HFF-Myc (cell line): Measurements from ENCODE around the gene SLC38A8.

Source experiments
- DNase-seq: peaks from one replicate; pipeline ENCODE4 v3.0.0-alpha.2; 2011; ENCODE audit warnings: low read depth; ENCODE audit errors: extremely low read depth
- H3K4me3 ChIP-seq: replicated peaks from 2 replicates; pipeline ENCODE4 v1.5.1; 2011; ENCODE audit warnings: low read depth, mild to moderate bottlenecking, control low read depth, low read length
- TF ChIP-seq, protein P1 (sequence below): IDR thresholded peaks from 2 replicates; pipeline ENCODE4 v1.5.1; 2012; ENCODE audit warnings: mild to moderate bottlenecking, low read depth, low read length, control low read depth; ENCODE audit errors: missing control alignments

Gene SLC38A8

GRCh38 chr16:84086341-84086740, 43.7 kb upstream of the SLC38A8 start:
- H3K4me3 ChIP-seq: no peak overlapping the region
- TF ChIP-seq, protein P1, sequence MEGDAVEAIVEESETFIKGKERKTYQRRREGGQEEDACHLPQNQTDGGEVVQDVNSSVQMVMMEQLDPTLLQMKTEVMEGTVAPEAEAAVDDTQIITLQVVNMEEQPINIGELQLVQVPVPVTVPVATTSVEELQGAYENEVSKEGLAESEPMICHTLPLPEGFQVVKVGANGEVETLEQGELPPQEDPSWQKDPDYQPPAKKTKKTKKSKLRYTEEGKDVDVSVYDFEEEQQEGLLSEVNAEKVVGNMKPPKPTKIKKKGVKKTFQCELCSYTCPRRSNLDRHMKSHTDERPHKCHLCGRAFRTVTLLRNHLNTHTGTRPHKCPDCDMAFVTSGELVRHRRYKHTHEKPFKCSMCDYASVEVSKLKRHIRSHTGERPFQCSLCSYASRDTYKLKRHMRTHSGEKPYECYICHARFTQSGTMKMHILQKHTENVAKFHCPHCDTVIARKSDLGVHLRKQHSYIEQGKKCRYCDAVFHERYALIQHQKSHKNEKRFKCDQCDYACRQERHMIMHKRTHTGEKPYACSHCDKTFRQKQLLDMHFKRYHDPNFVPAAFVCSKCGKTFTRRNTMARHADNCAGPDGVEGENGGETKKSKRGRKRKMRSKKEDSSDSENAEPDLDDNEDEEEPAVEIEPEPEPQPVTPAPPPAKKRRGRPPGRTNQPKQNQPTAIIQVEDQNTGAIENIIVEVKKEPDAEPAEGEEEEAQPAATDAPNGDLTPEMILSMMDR: no peak
- DNase-seq: no peak

- H3K4me3 ChIP-seq: no peak overlapping the region
- TF ChIP-seq, protein P1: no peak
- DNase-seq: no peak
Measured at GRCh38 chr16:84085773-84086172, 43.2 kb upstream of the SLC38A8 start.

DNA sequence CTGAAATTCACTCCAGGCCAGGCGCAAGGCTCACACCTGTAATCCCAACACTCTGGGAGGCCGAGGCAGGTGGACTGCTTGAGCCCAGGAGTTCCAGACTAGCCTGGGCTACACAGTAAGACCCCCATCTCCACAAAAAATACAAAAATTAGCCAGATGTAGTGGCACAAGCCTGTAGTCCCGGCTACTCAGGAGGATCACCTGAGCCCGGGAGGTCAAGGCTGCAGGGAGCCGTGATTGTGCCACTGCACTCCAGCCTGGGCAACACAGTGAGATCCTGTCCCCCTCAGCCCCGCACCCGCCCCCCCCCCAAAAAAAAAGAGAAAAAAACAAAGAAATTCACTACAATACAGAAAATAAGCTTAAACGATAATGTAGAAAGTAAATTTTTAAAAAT, 42.7 kb upstream of the SLC38A8 start:
- H3K4me3 ChIP-seq: no peak overlapping the region
- TF ChIP-seq, protein P1: no peak
- no peak for DNase-seq

GRCh38 chr16:84084570-84085270, 42.1 kb upstream of the SLC38A8 start:
- no peak overlapping the region for H3K4me3 ChIP-seq
- TF ChIP-seq, protein P1: peak; percentile 85
- DNase-seq: no peak

- TF ChIP-seq, protein P1: no peak
- no peak for DNase-seq
- H3K4me3 ChIP-seq: no peak overlapping the region
Measured at GRCh38 chr16:84082835-84083569, 40.4 kb upstream of the SLC38A8 start.

DNA sequence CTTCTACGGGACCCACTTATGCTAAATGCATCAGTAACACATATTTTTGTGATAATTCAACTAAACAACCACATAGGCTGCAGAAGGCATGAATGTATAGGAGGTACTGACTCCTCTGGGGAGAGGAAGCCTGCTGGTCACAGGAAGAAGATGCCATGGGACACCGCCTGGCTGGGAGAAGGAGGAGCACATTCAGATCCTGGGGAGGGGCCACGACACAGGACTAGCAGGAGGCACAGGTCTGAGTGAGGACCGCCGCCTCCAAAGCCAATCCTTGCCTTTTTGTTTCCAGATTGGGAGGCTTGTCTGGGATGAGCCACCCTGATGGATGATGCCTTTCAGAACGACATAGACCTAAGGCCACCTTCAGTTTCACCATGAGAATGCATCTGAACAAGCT, 39.5 kb upstream of the SLC38A8 start:
- no peak for DNase-seq
- TF ChIP-seq, protein P1: no peak
- H3K4me3 ChIP-seq: no peak overlapping the region
